ENCODE data around the gene ARHGEF10L.

ARHGEF10L gene

DNA sequence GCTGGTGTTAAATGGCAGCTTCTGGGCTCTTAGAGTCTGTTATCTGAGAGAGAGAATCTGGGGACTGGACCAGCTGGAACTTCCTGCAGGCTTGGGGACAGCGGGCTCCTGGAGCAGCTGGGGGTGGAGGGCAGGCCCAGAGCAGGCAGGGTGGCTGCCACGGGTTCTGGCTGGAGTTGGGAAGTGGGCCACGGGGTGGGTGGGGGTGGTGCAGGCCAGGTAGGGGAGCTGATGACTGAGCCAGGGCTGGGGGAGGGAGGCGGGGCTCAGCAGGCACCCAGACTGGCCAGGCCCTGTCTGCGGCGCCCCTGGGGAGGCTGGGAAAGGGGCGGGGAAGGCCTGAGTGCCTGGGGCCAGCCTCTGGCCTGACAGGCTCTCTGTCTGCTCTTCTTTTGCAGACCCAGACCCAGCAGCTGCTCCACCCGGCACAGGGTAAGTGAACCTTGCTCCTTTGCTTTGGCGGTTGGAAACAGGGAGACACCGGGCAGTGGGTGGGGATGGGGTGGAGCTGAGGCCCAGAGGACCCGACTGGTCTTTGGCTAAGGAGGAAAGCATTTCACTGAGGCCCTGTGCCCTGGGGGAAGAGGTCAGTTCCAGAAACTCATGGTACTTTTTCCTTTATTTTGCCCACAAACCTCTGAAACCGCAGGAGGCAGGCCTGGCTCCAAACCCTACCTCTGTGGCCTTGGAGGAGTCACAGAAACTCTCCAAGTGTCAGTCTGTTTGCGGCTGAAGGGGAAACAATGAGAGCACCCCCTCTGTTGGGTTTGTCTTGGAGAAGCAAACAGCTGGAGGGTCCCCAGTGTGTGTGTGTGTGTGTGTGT, 48.8 kb downstream of the ARHGEF10L start:
- in situ Hi-C loops (cut with HindIII; ENCODE audit: low sequenced_read_pairs) = no loop called here

DNA sequence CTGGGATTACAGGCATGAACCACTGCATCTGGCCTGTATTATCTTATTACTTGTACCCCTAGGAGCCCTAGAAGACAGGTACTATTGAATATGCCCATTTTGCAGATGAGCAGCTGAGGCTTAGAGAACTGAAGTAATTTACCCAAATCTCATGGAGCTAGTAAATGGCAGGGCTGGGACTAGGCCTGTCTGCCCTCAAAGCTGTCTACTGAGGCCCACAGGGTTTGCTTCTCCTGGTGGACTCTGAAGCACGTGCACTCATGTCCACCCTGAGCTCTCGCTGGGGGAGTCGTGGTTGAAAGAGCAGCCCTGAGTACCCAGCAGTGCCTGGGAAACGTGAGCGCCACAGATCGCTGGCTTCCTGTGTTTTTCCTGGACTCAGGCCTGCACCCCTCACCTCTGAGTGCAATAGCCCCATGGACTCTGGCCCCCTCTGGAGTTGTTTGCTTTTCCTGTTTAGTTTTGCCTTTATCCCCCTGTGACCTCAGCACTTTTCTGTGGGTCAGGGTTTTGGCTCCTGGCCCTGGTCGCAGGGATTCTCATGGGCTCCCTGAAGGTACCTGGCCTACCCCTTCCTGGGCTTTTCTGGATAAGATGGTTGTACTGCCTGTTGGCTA, 52.4 kb downstream of the ARHGEF10L start:
- in situ Hi-C loops (cut with HindIII; ENCODE audit: low sequenced_read_pairs) = no loop called here

DNA sequence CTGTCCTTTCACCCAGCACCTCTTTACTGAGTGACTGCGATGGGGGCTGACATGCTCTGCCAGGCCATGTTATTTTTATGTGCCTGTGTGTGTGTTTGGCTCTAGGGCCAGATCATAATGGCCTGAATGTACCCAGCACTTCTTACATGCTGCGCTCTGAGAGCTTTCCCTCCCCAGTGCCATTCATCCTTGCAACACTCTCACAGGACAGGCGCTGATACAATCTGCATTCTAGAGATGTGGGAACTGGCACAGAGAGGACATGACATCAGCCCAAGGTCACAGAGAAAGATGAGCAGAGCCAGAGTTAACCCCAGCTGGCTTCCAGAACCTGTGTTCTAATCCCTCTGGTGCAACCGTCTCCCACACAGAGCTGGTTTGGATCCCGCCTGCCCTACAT, 54.5 kb downstream of the ARHGEF10L start:
- in situ Hi-C loops (cut with HindIII; ENCODE audit: low sequenced_read_pairs) = no loop called here

DNA sequence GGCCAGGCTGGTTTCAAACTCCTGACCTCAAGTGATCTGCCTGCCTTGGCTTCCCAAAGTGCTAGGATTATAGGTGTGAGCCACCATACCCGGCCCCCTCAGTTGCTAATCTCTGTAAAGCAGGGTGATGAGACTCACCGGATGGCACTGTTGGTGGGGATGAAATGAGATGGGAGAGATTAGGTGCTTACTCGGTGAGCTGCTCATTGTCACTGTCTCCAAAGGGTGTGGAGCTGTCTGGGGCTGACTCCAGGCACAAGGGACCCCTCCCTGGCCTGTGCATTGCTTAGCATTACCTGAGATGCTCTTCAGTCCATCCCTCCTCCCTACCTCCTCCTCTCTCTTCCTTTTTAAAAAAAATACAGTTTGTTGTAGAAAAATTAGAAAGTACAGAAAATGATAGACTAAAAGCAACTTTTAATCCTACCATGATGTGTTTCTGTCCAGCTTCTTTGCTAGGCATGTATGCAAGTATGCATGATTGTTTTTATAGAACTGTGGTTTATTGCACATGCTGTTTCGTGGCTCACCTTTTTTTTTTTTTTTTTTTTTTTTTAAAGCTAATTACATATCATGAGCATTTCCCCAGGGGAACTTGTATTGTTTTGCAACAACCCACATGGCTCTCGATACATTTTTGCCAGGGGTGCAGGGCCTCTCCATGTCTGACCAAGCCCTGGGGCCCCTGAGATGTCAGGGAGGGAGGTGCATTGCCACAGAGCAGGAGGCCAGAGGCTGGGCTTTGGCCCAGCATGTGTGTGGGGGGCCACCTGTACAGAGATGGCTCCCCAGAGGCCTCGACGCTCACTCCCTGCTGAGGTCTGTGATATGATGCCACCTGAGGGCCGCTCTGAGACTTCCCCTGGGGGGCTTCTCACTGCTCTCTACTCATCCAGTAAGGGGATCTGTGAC, 55.4 kb downstream of the ARHGEF10L start:
- in situ Hi-C loops (cut with HindIII; ENCODE audit: low sequenced_read_pairs) = no loop called here

DNA sequence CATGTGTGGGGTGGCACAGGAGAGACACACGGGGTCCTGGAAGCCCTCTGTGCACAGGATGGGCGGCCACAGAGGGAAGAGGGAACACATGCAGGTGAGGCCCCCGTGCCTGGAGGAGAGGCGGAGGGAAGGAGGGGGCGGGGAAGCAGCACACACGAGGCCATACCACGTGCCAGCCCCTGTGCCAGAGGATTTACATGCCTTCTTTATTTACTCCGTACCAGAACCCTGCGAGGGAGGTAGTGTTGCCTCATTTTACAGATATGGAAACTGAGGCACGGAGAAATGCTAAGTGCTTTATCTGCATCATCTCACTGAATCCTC, 56.1 kb downstream of the ARHGEF10L start:
- in situ Hi-C loops (cut with HindIII; ENCODE audit: low sequenced_read_pairs) = no loop called here

DNA sequence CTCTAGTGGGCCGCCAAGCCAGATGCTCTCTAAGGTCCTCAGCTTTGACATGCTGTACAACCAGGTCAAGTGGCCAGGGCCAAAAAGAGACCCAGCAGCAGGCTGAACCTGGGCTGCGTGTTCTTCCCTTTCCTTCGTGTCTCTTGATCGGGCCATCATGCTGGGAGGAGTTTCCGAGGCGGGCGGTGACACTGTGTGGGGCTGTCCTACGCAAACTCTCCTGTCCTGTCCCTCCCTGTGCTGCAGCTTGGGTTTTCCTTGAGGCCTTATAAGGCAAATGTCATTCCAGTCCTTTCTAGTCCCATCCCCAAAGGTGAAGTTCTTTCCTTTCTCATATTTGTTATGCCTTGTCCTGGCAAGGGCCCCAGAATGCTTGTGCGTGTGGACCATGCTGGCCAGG, 56.7 kb downstream of the ARHGEF10L start:
- in situ Hi-C loops (cut with HindIII; ENCODE audit: low sequenced_read_pairs) = no loop called here

DNA sequence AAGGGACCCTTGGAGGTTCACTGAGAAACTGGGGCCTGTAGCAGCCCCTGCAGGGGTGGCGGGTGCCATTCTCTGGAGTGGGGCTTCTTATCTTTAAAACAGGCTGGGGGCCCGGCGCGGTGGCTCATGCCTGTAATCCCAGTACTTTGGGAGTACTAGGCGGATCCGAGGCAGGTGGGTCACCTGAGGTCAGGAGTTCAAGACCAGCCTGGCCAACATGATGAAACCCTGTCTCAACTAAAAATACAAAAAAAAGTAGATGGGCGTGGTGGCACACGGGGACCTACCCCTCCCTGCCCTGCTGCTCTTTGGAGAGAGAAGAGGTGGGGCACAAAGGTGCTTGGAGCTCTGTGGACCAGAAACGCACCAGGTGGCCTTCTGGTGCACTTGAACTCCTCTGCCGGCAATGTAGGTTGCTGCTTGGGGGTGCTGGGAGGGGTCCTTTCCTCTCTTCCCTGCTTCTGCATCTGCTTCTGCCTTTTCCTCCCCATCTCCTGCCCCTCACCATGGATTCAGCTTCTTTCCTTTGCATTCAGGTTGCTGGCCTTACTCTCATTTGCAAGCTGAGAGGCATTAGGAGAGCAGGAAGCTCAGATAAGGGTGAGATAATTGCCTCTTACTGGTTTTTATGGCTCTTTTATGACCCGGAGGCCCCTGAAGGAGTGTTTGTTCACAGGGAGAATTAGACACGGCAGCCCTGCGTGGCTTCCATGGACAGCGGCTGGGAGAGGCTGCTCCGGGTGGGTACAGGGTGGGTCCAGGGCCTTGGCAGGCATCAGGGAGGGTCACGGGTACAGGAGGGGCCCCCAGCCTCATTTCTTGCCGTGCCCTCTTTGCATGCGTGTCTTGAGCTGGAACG, 57.4 kb downstream of the ARHGEF10L start:
- in situ Hi-C loops (cut with HindIII; ENCODE audit: low sequenced_read_pairs) = no loop called here

DNA sequence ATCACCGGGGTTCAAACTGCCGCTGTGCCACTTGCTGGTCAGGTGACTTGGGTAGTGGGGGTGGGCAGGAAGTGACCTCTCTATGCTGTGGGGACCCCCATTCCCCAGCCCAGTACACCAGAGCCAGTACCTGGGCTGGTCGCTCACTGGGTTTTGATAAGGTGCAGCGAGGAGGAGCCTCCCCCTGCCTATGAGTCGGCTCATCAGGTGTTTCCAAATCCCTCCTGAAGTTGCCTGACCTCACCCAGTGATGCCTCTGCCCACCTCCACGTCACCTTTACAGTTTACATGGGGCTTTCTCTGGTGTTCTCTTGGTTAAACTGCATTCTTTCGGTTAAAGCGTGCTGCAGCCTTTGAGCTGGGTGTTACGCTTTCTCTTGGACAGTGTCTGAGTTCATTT, 58.2 kb downstream of the ARHGEF10L start:
- in situ Hi-C loops (cut with HindIII; ENCODE audit: low sequenced_read_pairs) = no loop called here

DNA sequence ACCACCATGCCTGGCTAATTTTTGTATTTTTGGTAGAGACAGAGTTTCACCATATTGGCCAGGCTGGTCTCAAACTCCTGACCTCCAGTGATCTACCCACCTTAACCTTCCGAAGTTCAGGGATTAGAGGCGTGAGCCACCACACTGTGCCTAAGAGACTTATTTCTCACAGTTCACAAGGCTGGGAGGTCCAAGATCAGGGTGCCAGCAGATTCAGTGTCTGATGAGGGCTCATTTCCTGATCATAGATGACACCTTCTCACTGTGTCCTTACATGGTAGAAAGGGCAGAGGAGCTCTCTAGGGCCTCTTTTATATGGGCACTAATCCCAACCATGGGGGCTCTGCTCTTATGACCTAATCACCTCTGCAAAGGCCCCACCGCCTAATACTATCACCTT, 58.8 kb downstream of the ARHGEF10L start:
- in situ Hi-C loops (cut with HindIII; ENCODE audit: low sequenced_read_pairs) = no loop called here

DNA sequence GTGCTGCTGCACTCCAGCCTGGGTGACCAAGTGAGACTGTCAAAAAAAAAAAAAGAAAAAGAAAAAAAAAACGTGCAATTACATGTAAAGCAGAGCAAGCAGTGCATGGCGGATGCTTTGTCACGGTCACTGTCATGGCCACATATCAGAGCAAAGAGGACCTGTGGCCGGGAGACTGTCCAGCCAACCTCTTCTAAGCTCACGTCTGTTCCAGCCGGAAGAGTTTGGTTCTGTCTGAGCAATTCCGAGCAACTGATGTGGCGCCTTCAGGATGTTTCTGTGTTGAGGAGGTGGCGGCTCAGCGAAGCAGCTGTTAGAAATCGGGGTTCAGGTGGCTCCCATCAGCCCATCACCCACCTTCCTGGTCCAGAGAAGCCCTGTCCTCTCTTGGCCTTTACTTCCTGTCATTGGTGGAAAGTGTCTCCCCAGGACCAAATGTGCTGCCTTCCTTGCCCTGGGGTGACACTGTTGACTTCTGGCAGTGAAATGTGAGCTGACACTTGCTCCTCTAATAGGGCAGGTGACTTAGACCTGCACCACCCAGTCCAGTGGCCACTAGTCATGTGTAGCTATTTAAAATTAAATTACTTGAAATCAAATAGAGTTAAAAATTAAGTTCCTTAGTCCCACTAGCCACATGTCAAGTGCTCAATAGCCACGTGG, 59.9 kb downstream of the ARHGEF10L start:
- in situ Hi-C loops (cut with HindIII; ENCODE audit: low sequenced_read_pairs) = no loop called here

DNA sequence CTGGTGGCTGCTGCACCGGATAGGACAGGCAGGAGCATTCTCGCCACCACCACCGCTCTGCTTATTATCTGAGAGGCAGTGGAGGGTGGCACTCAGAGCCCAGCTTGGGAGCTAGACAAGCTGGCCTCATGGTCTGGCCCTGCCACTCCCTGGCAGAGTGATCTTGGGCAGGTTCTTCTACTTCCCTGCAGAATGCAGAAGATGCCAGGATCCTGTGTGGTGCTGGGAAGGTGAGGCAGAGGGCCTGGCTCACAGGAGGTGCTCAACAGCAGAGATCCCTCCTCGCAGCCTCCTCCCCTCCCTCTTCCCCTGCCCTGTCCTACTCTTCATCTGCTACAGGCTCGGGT, 60.4 kb downstream of the ARHGEF10L start:
- in situ Hi-C loops (cut with HindIII; ENCODE audit: low sequenced_read_pairs) = loop anchor here (10.0 kb wide), 1 partner anchor 105 kb away; no protein-coding TSS in a partner anchor

DNA sequence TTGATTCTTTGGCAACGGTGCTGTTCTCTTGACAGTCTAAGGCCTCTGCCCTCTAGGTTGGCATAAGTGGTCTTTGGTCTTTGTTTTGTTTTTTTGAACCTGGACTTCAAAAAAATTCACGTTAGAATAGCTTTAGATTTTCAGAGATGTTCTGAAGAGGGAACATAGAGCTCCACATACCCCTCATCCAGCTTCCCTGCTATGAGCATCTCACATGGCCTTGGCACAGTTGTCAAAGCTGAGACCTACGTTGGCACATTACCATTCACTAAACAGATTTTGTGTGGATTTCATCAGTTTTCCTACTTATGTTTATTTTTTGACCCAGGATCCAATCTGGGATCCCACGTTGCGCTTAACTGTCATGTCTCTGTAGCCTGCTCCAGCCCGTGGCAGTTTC, 60.8 kb downstream of the ARHGEF10L start:
- in situ Hi-C loops (cut with HindIII; ENCODE audit: low sequenced_read_pairs) = loop anchor here (10.0 kb wide), 1 partner anchor 106 kb away; no protein-coding TSS in a partner anchor

DNA sequence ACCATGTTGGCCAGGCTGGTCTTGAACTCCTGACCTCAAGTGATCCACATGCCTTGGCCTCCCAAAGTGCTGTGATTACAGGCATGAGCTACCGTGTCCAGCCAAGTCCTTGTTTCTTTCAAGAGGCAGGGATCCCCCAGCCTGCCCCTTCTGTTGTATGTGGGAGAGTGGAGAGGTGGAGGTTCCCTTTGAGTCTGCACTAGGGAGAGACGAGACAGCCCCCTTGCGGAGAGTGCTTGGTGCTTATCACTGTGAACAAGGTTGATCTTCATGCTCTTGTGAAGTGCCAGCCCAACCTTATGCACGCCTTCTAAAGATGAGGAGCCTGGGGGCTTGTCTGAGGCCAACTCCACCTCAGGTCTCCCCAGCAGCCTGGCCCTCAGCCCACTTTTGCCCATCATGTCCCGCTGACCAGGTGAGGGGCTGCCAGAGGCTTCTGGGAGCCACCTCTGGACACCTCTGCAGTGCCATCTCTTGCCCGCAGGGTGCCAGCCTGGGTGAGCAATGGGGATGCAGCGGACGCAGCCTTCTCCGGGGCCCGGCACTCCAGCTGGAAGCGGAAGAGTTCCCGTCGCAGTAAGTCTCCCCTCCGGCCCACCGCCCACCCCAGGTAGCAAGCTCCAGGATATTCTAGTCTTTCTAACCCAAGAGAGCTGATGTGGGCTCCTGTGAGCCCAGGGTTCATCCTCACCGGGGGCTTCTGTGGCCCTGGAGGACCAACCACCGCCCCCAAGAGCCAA, 62.3 kb downstream of the ARHGEF10L start:
- in situ Hi-C loops (cut with HindIII; ENCODE audit: low sequenced_read_pairs) = loop anchor here (10.0 kb wide), 1 partner anchor 107 kb away; no protein-coding TSS in a partner anchor

DNA sequence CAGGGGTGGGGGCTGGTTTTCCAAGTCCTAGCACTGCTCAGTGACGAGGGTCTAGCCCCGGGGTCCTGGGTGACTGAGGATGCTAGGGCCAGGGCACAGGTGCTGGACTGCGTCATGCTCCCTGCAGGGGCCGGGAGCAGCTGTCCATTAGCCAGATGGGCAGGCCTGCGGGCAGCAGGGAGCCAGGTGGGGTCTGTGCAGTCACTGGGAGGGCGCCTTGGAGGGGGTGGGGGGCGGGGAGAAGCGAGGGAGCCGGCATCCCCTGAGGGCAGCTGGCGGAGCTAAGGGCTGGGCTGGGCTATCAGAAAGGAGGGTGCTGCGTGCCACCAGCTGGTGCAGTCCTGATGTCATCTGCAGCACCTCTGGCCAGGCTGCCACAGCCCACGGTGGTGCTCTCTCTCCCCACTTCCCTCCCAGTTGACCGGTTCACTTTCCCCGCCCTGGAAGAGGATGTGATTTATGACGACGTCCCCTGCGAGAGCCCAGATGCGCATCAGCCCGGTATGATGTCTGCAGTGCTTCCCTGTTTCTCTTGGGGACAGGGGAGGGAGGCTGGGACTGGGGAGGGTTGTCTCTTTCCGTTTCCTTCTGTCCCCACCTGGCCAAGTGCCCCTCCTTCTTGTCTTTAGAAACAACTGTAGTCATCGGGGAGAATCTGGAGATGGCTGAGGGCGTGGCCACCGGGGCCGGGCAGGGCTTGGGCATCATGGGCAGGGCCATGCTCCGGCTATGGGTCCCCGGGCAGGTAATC, 63.8 kb downstream of the ARHGEF10L start:
- in situ Hi-C loops (cut with HindIII; ENCODE audit: low sequenced_read_pairs) = loop anchor here (10.0 kb wide), 1 partner anchor 108 kb away; no protein-coding TSS in a partner anchor

DNA sequence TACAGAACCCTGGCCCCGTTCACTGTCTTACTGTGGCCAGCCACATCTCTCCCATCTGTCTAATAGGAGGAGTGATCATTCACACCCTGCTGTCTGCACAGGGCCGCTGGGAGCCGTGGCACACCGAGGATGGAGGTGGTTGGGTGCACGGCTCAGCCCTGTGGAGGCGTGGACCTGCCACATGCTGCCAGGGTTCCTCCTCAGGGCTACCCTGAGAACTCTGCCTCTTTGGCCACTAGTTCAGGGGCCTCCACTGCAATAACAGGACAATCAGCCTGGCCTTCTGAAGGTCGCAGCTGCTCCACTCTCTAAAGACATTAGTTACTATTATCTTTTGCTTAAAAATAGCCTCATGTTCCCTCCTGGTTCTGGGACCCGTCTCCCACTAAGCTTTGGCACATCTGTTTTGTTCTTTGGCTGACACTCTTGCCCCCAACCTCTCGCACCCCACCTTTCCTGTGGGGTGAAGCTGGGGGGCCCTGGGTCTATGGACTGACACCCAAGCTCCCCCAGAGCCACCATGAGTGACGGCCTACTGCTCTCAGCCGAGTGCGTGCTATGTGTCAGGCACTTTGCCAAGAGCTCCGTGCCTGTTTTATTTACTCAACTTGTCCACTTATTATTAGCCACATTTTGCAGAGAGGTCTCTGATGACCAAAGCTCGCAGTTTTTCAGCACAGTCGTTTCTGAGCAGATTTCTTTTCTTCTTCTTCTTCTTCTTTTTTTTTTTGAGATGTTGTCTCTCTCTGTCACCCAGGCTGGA, 66.3 kb downstream of the ARHGEF10L start:
- in situ Hi-C loops (cut with HindIII; ENCODE audit: low sequenced_read_pairs) = loop anchor here (10.0 kb wide), 1 partner anchor 111 kb away; no protein-coding TSS in a partner anchor

DNA sequence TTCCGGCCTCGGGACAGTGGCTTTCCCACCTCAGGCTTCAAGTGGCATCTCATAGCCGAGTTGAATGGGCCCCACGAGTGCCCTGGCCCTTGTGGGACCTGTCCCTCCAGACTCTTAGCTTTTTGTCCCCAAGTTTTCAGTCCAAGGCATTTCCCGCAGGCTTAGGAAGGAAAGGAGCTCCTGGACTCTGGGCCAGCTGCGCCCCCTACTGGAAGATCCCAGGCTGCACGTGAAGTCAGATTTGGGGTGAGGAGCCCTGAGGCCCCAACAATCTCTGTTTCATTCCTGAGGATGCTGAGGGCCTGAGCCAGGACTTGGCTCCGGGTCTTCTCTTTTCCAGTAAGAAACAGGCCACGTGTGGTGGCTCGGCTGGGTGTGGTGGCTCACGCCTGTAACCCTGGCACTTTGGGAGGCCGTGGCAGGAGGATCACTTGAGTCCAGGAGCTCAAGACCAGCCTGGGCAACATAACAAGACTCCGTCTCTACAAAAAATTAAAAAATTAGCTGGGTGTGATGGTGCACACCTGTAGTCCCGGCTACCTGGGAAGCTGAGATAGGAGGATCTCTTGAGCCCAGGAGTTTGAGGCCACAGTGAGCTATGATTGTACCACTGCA, 67.4 kb downstream of the ARHGEF10L start:
- in situ Hi-C loops (cut with HindIII; ENCODE audit: low sequenced_read_pairs) = loop anchor here (10.0 kb wide), 1 partner anchor 112 kb away; no protein-coding TSS in a partner anchor
